A549 (cell line): ENCODE results near the gene PGS1. TPM values are rescaled to one million over a fixed set of nuclear protein-coding genes. Genes with fewer than 3 reads are reported as not detected.

Experiments used
- ATAC-seq, 2 experiments: fragments of 200-7000 bp in 1 of 2; fragments of >200 bp in 1 of 2; cut with Nextera tagmentation in 1 of 2; cut with Tn5 transposase in 1 of 2; 3 replicates each; pipeline versions ENCODE4 v1.8.0 to v1.9.1; 2018 to 2020; ENCODE audit warnings: mild to moderate bottlenecking in 1 of 2, moderate library complexity in 1 of 2
- CTCF ChIA-PET: fragments of 300-600 bp; sonication (Branson Sonifier 250); formaldehyde crosslinking; extraction: SDS; loops from one replicate; lab custom pipeline; 2021; ENCODE audit warnings: antibody characterized with exemption, inconsistent platforms; lab: Yijun Ruan, JAX
- POLR2A ChIA-PET: fragments of 350-600 bp; formaldehyde crosslinking; extraction: SDS; loops from one replicate; lab custom pipeline; 2021; ENCODE audit warnings: antibody characterized with exemption, inconsistent platforms; lab: Yijun Ruan, JAX
- DNase-seq, 2 experiments: peaks; one replicate each; pipeline versions ENCODE4 v3.0.0 to v3.0.0-alpha.2; 2011 to 2016; ENCODE audit warnings: low read depth in 1 of 2, low spot score in 1 of 2
- FAIRE-seq: peaks from 2 replicates; lab custom pipeline; 2011; peaks lifted over from hg19 to GRCh38; lab: Jason Lieb, UNC
- H3K27ac ChIP-seq, 2 experiments: fragments of >200 bp; sonication (Bioruptor Twin); formaldehyde crosslinking; 3 replicates each; pipeline ENCODE4 v1.5.1; 2016 to 2017
- H3K4me1 ChIP-seq: fragments of >200 bp; sonication (Bioruptor Twin); formaldehyde crosslinking; 3 replicates; pipeline ENCODE4 v1.6.1; 2016
- H3K4me2 ChIP-seq: fragments of >200 bp; sonication (Bioruptor Twin); formaldehyde crosslinking; 3 replicates; pipeline ENCODE4 v1.6.1; 2016
- H3K4me3 ChIP-seq: fragments of >200 bp; sonication (Bioruptor Twin); formaldehyde crosslinking; 3 replicates; pipeline ENCODE4 v1.5.1; 2016
- H3K9me3 ChIP-seq: fragments of >200 bp; sonication (Bioruptor Twin); formaldehyde crosslinking; 3 replicates; pipeline ENCODE4 v1.6.1; 2016
- CBX2 ChIP-seq: fragments of 200-600 bp; sonication (generic); IDR thresholded peaks from 2 replicates; pipeline ENCODE4 v1.6.1; 2016; ENCODE audit warnings: low read depth, mild to moderate bottlenecking, borderline replicate concordance
- CHD2 ChIP-seq: fragments of 150-350 bp; IDR thresholded peaks from 2 replicates; pipeline ENCODE4 v1.6.1; 2014; ENCODE audit warnings: low read length; ENCODE audit not compliant: partially characterized antibody
- CHD4 ChIP-seq: fragments of 200-600 bp; sonication (generic); IDR thresholded peaks from 2 replicates; pipeline ENCODE4 v1.6.1; 2016; ENCODE audit warnings: antibody characterized with exemption, mild to moderate bottlenecking, borderline replicate concordance
- EHF ChIP-seq: fragments of 250-450 bp; sonication (Bioruptor Pico); IDR thresholded peaks from 2 replicates; pipeline ENCODE4 v1.5.0; 2020; ENCODE audit warnings: mild to moderate bottlenecking
- EHMT2 ChIP-seq: fragments of 200-600 bp; sonication (generic); IDR thresholded peaks from 2 replicates; pipeline ENCODE4 v1.6.1; 2016; ENCODE audit warnings: antibody characterized with exemption, low read depth, mild to moderate bottlenecking, moderate library complexity
- EP300 ChIP-seq, 2 experiments: fragments of >200 bp; sonication (Bioruptor Twin); formaldehyde crosslinking; IDR thresholded peaks; 2 replicates in 1 of 2; 3 replicates in 1 of 2; pipeline ENCODE4 v1.6.1; 2016 to 2017
- FOSB ChIP-seq: fragments of 250-450 bp; sonication (Bioruptor Pico); IDR thresholded peaks from 2 replicates; pipeline ENCODE4 v1.5.0; 2020; ENCODE audit warnings: mild to moderate bottlenecking, moderate library complexity
- GATA3 ChIP-seq: IDR thresholded peaks from 2 replicates; pipeline ENCODE4 v1.6.1; 2012; ENCODE audit warnings: borderline replicate concordance
- HOXB13 ChIP-seq: fragments of 250-450 bp; sonication (Bioruptor Pico); IDR thresholded peaks from 2 replicates; pipeline ENCODE4 v1.5.0; 2020; ENCODE audit warnings: low read depth, mild to moderate bottlenecking, moderate library complexity
- JUNB ChIP-seq: fragments of >200 bp; sonication (Bioruptor Twin); formaldehyde crosslinking; IDR thresholded peaks from 2 replicates; pipeline ENCODE4 v1.6.1; 2016
- KDM5A ChIP-seq: fragments of 200-600 bp; sonication (generic); IDR thresholded peaks from 2 replicates; pipeline ENCODE4 v1.6.1; 2016; ENCODE audit warnings: antibody characterized with exemption, mild to moderate bottlenecking
- MAFK ChIP-seq: fragments of 450-650 bp; IDR thresholded peaks from 2 replicates; pipeline ENCODE4 v1.6.1; 2014; ENCODE audit not compliant: partially characterized antibody
- NFE2L2 ChIP-seq: fragments of 150-350 bp; conservative IDR thresholded peaks from 2 replicates; pipeline ENCODE4 v1.6.1; 2014; ENCODE audit warnings: low read length
- NPAS2 ChIP-seq: fragments of 250-450 bp; sonication (Bioruptor Pico); IDR thresholded peaks from 2 replicates; pipeline ENCODE4 v1.8.0; 2022; ENCODE audit warnings: mild to moderate bottlenecking, moderate library complexity, borderline replicate concordance
- POLR2A ChIP-seq: IDR thresholded peaks from 2 replicates; pipeline ENCODE4 v1.6.1; 2012; ENCODE audit warnings: mild to moderate bottlenecking, low read length
- RCOR1 ChIP-seq: fragments of 150-350 bp; IDR thresholded peaks from 2 replicates; pipeline ENCODE4 v1.6.1; 2014; ENCODE audit warnings: antibody characterized with exemption, low read length, low read depth
- REST ChIP-seq: fragments of 200-600 bp; sonication (generic); IDR thresholded peaks from 2 replicates; pipeline ENCODE4 v1.6.1; 2016; ENCODE audit warnings: antibody characterized with exemption, mild to moderate bottlenecking, moderate library complexity
- RFX5 ChIP-seq: fragments of 450-650 bp; IDR thresholded peaks from 2 replicates; pipeline ENCODE4 v1.7.1; 2014; ENCODE audit warnings: antibody characterized with exemption, mild to moderate bottlenecking, moderate library complexity
- RNF2 ChIP-seq: fragments of 200-600 bp; sonication (generic); IDR thresholded peaks from 2 replicates; pipeline ENCODE4 v1.6.1; 2016; ENCODE audit warnings: low read depth, mild to moderate bottlenecking, antibody characterized with exemption, moderate library complexity, borderline replicate concordance
- SREBF2 ChIP-seq: fragments of 450-650 bp; IDR thresholded peaks from 2 replicates; pipeline ENCODE4 v1.6.1; 2014; ENCODE audit warnings: mild to moderate bottlenecking, moderate library complexity
- TFCP2L1 ChIP-seq: fragments of 250-450 bp; sonication (Bioruptor Pico); IDR thresholded peaks from 2 replicates; pipeline ENCODE4 v1.5.0; 2021; ENCODE audit warnings: mild to moderate bottlenecking
- ZC3H11A ChIP-seq: fragments of 450-650 bp; IDR thresholded peaks from 2 replicates; pipeline ENCODE4 v1.6.1; 2014; ENCODE audit warnings: antibody characterized with exemption, mild to moderate bottlenecking
- ZFP36 ChIP-seq: fragments of 450-650 bp; IDR thresholded peaks from 2 replicates; pipeline ENCODE4 v1.6.1; 2014; ENCODE audit warnings: borderline replicate concordance; ENCODE audit not compliant: partially characterized antibody
- ZNF302 ChIP-seq: fragments of 250-450 bp; sonication (Bioruptor Pico); IDR thresholded peaks from 2 replicates; pipeline ENCODE4 v1.9.0; 2021; ENCODE audit warnings: inconsistent platforms, mild to moderate bottlenecking, moderate library complexity
- WGBS: methylation state at CpG from one replicate; pipeline ENCODE4 v1.1.6; 2017; ENCODE audit errors: missing lambda C conversion rate; 5-methylcytosine and 5-hydroxymethylcytosine counted together
- polyA plus RNA-seq, 4 experiments: library from polyadenylated mRNA; depleted of rRNA in 3 of 4; stranded (reverse); fragments of >200 nt; fragmentation: RNase III in 1 of 4; extraction: RNeasy Plus Mini Kit Qiagen cat#74134 plus additional on column Dnase treatment in 1 of 4; gene quantifications; 2 replicates in 3 of 4; 3 replicates in 1 of 4; pipeline ENCODE4 v1.2.3, GENCODE V29; 2011 to 2017
- TF ChIP-seq, protein P1 (sequence below): fragments of 150-350 bp; IDR thresholded peaks from 2 replicates; pipeline ENCODE4 v1.6.1; 2014; ENCODE audit warnings: low read depth, mild to moderate bottlenecking, low read length
- TF ChIP-seq, protein P2 (sequence below): fragments of 250-450 bp; sonication (Bioruptor Pico); IDR thresholded peaks from 2 replicates; pipeline ENCODE4 v1.5.0; 2020; ENCODE audit warnings: low read depth, mild to moderate bottlenecking, moderate library complexity

The PGS1 gene
- polyA plus RNA-seq, 2 of the 4 experiments (the other 2 are of a cell fraction) = 23.7 to 29.5 TPM

DNA sequence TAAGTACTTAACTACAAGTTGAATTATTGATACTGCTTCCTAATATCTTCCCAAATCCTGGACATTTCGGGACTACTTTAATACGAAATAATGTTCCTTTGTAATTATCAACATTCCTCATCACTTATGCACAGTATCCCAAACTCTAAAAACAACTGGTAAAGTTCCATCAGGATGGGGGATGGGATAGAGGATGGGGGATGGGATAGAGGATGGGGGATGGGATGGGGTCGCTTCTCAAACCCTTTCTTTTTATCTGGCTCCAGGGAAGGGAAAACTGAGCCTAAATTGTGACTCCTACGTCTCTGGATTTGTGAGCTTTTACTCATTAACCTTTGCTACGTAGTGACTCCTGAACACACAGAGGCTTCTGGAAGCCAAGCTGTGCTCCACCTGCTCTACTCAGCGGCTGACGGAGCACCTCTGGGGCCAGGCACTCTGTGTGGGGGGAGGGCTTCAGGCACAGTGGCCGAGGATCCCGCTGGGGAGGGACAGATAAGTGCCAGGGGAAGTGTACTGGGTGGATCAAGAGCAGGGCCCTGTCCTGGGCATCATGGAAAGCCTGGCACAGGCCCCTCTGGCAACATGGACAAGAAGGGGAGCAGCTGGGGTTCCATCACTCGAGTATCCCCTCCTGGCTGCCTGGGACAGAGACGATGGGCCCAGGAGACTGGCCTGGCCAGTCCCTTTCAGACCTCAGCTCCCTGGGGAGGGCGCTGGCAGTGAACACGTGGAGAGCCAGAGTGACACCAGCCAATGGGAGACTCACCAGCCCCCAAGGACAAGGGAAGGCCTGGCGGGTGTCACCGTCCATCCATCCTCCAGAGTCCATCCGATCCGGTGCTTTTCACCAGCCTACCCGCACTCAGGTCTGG is 56.2 kb downstream of the PGS1 start:
- ATAC-seq (peak; percentile 5 to 8; a peak in 2 of 6 replicates), FAIRE-seq (no peak), DNase-seq (no peak)
- H3K4me1 ChIP-seq = no peaks in the 10 kb centered on the region
- no peak overlapping the region for H3K4me3 ChIP-seq
- H3K9me3 ChIP-seq = no peaks in the 10 kb centered on the region
- no peak overlapping the region for H3K4me2 ChIP-seq
- H3K27ac ChIP-seq = 0 out of 6 replicates have a peak overlapping the region, but pooled peaks of 1 of the 2 experiments have one; percentile 9
- POLR2A ChIA-PET = no interaction called here
- 73% methylated on average over 18 of the region's 18 CpGs for WGBS
- TF ChIP-seq SREBF2 = no peak
- TF ChIP-seq CHD2 = peak; percentile 55
- TF ChIP-seq JUNB = no peak
- CTCF ChIA-PET = interaction anchor here (0.9 to 5.1 kb wide), 5 partner anchors 10 to 274 kb away, joined by 3 to 67 read pairs (median 3); no protein-coding TSS in a partner anchor

GRCh38 chr17:78435330-78436005 is 57.0 kb downstream of the PGS1 start:
- TF ChIP-seq ZFP36 (no peak), EHMT2 (no peak), KDM5A (no peak), RCOR1 (no peak), EP300 (IDR thresholded peaks at IDR 0.05) (no peak), RNF2 (no peak), MAFK (no peak), CHD4 (no peak), RFX5 (no peak), NFE2L2 (no peak), EHF (CRISPR knock-in tag) (no peak), FOSB (CRISPR knock-in tag) (no peak)
- TF ChIP-seq, protein P1, sequence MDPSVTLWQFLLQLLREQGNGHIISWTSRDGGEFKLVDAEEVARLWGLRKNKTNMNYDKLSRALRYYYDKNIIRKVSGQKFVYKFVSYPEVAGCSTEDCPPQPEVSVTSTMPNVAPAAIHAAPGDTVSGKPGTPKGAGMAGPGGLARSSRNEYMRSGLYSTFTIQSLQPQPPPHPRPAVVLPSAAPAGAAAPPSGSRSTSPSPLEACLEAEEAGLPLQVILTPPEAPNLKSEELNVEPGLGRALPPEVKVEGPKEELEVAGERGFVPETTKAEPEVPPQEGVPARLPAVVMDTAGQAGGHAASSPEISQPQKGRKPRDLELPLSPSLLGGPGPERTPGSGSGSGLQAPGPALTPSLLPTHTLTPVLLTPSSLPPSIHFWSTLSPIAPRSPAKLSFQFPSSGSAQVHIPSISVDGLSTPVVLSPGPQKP = no peak
- Histone ChIP-seq H3K9me3 (no peaks in the 10 kb centered on the region), H3K27ac (no peak overlapping the region), H3K4me2 (no peak overlapping the region), H3K4me1 (no peaks in the 10 kb centered on the region), H3K4me3 (no peak overlapping the region)
- DNase-seq (no peak), FAIRE-seq (no peak), ATAC-seq (no peak)
- 82% methylated on average over 19 of the region's 19 CpGs for WGBS
- POLR2A ChIA-PET = interaction anchor here (0.5 kb wide), 1 partner anchor 127 kb away, joined by 3 read pairs; no protein-coding TSS in a partner anchor
- CTCF ChIA-PET = interaction anchor here (0.8 to 5.1 kb wide), 6 partner anchors 10 to 273 kb away, joined by 3 to 67 read pairs (median 4); no protein-coding TSS in a partner anchor

DNA sequence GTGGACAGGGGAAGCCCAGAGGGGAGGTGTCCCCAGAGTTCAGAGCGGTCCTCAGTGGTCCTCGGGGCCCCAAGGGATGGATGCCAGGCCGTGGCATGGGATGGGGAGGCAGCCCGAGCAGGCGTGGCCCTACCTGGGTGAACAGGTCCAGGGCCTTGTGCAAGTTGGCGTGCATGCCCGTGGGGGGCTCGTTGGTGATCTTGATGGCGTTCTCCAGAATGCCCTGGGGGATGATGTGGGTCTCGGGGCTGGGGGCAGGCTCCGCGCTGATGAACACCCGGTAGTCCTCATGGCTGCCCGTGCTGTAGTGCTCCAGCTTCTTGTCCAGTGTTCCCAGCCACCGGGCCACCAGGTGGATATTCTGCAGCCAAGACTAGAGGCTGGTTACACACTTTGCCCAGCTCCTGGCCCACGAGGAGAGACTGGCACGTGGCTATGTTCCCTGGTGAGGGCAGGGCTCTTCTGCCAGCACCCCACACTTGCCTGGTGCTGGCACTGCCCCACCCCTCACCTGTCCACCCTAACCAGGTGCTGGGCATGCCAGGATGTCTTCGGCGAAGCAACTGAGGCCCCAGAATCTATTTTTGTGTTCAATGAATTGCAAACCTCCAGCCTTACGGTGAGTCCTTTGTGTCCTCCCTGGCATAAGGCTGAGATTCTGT is 59.2 kb downstream of the PGS1 start:
- 0 out of 3 replicates have a peak, but pooled peaks cover 3% of the 10 kb centered on the region for H3K4me1 ChIP-seq
- CTCF ChIA-PET = interaction anchor here (0.8 to 5.1 kb wide), 5 partner anchors 8 to 39 kb away, joined by 3 to 67 read pairs (median 3); no protein-coding TSS in a partner anchor
- FAIRE-seq = no peak
- no peak overlapping the region for H3K4me2 ChIP-seq
- DNase-seq = no peak
- TF ChIP-seq TFCP2L1 (CRISPR knock-in tag) (no peak), CHD2 (no peak), NPAS2 (CRISPR knock-in tag) (no peak), REST (no peak), HOXB13 (CRISPR knock-in tag) (no peak), GATA3 (no peak), POLR2A (no peak), EHF (CRISPR knock-in tag) (no peak), CBX2 (no peak), ZC3H11A (no peak), ZNF302 (no peak), SREBF2 (no peak)
- TF ChIP-seq, protein P2, sequence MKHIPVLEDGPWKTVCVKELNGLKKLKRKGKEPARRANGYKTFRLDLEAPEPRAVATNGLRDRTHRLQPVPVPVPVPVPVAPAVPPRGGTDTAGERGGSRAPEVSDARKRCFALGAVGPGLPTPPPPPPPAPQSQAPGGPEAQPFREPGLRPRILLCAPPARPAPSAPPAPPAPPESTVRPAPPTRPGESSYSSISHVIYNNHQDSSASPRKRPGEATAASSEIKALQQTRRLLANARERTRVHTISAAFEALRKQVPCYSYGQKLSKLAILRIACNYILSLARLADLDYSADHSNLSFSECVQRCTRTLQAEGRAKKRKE (CRISPR knock-in tag) = no peak
- TF ChIP-seq, all 56 proteins: peak for 0
- Histone ChIP-seq H3K9me3 (no peaks in the 10 kb centered on the region), H3K27ac (no peak overlapping the region), H3K4me3 (no peak overlapping the region)
- 64% methylated on average over 17 of the region's 20 CpGs for WGBS
- POLR2A ChIA-PET = no interaction called here
- peak in 1 of 2 experiments; percentile 11; a peak in 2 of 6 replicates for ATAC-seq
